H1 (cell line): ENCODE data around the gene POC1B. TPM values are rescaled to one million over a fixed set of nuclear protein-coding genes. Genes with fewer than 3 reads are reported as not detected.

ENCODE experiments used
- CTCF ChIA-PET: fragments of 300-600 bp; sonication (Branson Sonifier 250); formaldehyde crosslinking; loops from one replicate; lab custom pipeline; 2021; ENCODE audit not compliant: partially characterized antibody; lab: Charles Lee
- POLR2A ChIA-PET: fragments of 300-600 bp; sonication (Branson Sonifier 250); formaldehyde crosslinking; loops from one replicate; lab custom pipeline; 2021; ENCODE audit warnings: inconsistent platforms; ENCODE audit not compliant: partially characterized antibody; lab: Charles Lee
- DNase-seq, 2 experiments: peaks; one replicate each; pipeline versions ENCODE4 v3.0.0 to v3.0.0-alpha.2; 2010 to 2022; ENCODE audit warnings: low spot score in 2 of 2, low read depth in 1 of 2, mixed read lengths in 1 of 2
- FAIRE-seq: peaks from 2 replicates; lab custom pipeline; 2011; peaks lifted over from hg19 to GRCh38; lab: Jason Lieb, UNC
- H2AFZ ChIP-seq: 2 replicates; pipeline ENCODE4 v1.8.1; 2012; ENCODE audit warnings: low read length, inconsistent platforms
- H2AK5ac ChIP-seq: 2 replicates; pipeline ENCODE4 v1.6.1; 2013; ENCODE audit warnings: low read depth, low read length
- H2BK120ac ChIP-seq: replicated peaks from 2 replicates; pipeline ENCODE3; 2013; ENCODE audit warnings: low read depth, low read length, inconsistent platforms
- H2BK12ac ChIP-seq: 2 replicates; pipeline ENCODE4 v1.6.1; 2013; ENCODE audit warnings: low read depth, low read length
- H2BK15ac ChIP-seq: 2 replicates; pipeline ENCODE4 v1.6.1; 2013; ENCODE audit warnings: low read length
- H2BK20ac ChIP-seq: 2 replicates; pipeline ENCODE4 v1.6.1; 2013; ENCODE audit warnings: low read length
- H2BK5ac ChIP-seq: 2 replicates; pipeline ENCODE4 v1.6.1; 2013; ENCODE audit warnings: low read depth, low read length
- H3K14ac ChIP-seq: 2 replicates; pipeline ENCODE4 v1.6.1; 2013; ENCODE audit warnings: inconsistent platforms; ENCODE audit not compliant: insufficient read length
- H3K18ac ChIP-seq: 2 replicates; pipeline ENCODE4 v1.6.1; 2013; ENCODE audit warnings: low read length; ENCODE audit errors: extremely low read depth
- H3K23ac ChIP-seq: 2 replicates; pipeline ENCODE4 v1.6.1; 2013; ENCODE audit warnings: inconsistent platforms; ENCODE audit not compliant: insufficient read length
- H3K23me2 ChIP-seq: 2 replicates; pipeline ENCODE4 v1.6.1; 2013; ENCODE audit warnings: low read depth, low read length
- H3K27ac ChIP-seq: 2 replicates; pipeline ENCODE4 v1.6.1; 2011; ENCODE audit warnings: low read depth, low read length, inconsistent platforms
- H3K27me3 ChIP-seq, 4 experiments: replicated peaks in 1 of 4; 1 replicate in 1 of 4; 2 replicates in 3 of 4; pipeline versions ENCODE4 v1.6.1 to v1.8.1; 2011 to 2013; ENCODE audit warnings: low read length in 3 of 4, mild to moderate bottlenecking in 3 of 4, inconsistent platforms in 2 of 4, mixed read lengths in 2 of 4, moderate library complexity in 1 of 4; ENCODE audit not compliant: control insufficient read depth in 3 of 4, insufficient read depth in 3 of 4; ENCODE audit errors: extremely low read depth in 1 of 4
- H3K36me3 ChIP-seq, 4 experiments: 2 replicates each; pipeline versions ENCODE4 v1.6.1 to v1.8.1; 2011 to 2013; ENCODE audit warnings: mild to moderate bottlenecking in 4 of 4, low read length in 3 of 4, moderate library complexity in 2 of 4, control low read depth in 1 of 4, inconsistent platforms in 1 of 4; ENCODE audit not compliant: insufficient read depth in 4 of 4, control insufficient read depth in 2 of 4
- H3K4ac ChIP-seq: replicated peaks from 2 replicates; pipeline ENCODE3; 2013; ENCODE audit warnings: low read length, low read depth, mixed read lengths, inconsistent platforms; ENCODE audit not compliant: insufficient read length
- H3K4me1 ChIP-seq, 4 experiments: replicated peaks in 1 of 4; 1 replicate in 1 of 4; 2 replicates in 3 of 4; pipeline versions ENCODE4 v1.6.1 to v1.8.1; 2011 to 2013; ENCODE audit warnings: low read length in 3 of 4, inconsistent platforms in 2 of 4, mixed read lengths in 1 of 4; ENCODE audit not compliant: insufficient read depth in 4 of 4, control insufficient read depth in 3 of 4
- H3K4me2 ChIP-seq, 2 experiments: 2 replicates each; pipeline versions ENCODE4 v1.6.1 to v1.8.1; 2011 to 2013; ENCODE audit warnings: low read depth in 2 of 2, low read length in 2 of 2, control low read depth in 1 of 2, inconsistent platforms in 1 of 2, mild to moderate bottlenecking in 1 of 2; ENCODE audit not compliant: insufficient read depth in 1 of 2
- H3K4me3 ChIP-seq, 4 experiments: fragments of 200-600, 300-600 bp in 1 of 4; sonication (generic), shearing (Covaris generic), sonication (Bioruptor Twin) in 1 of 4; 2 replicates each; pipeline versions ENCODE4 v1.5.1 to v1.8.1; 2011 to 2016; ENCODE audit warnings: low read length in 4 of 4, low read depth in 3 of 4, control low read depth in 2 of 4, inconsistent platforms in 2 of 4, mild to moderate bottlenecking in 2 of 4, mixed read lengths in 1 of 4, moderate library complexity in 1 of 4; ENCODE audit not compliant: insufficient read depth in 2 of 4; ENCODE audit errors: extremely low read depth in 1 of 4
- H3K56ac ChIP-seq: replicated peaks from 2 replicates; pipeline ENCODE3; 2013; ENCODE audit warnings: low read depth, mild to moderate bottlenecking, mixed read lengths, low read length, inconsistent platforms; ENCODE audit not compliant: insufficient read length
- H3K79me1 ChIP-seq: 2 replicates; pipeline ENCODE4 v1.6.1; 2013; ENCODE audit warnings: low read depth, low read length, control low read depth
- H3K79me2 ChIP-seq, 2 experiments: 2 replicates each; pipeline versions ENCODE4 v1.6.1 to v1.8.1; 2012 to 2013; ENCODE audit warnings: low read length in 2 of 2, mild to moderate bottlenecking in 2 of 2, inconsistent platforms in 1 of 2; ENCODE audit not compliant: insufficient read depth in 2 of 2, control insufficient read depth in 1 of 2
- H3K9ac ChIP-seq, 4 experiments: replicated peaks in 1 of 4; 1 replicate in 1 of 4; 2 replicates in 3 of 4; pipeline versions ENCODE4 v1.6.1 to v1.8.1; 2011 to 2013; ENCODE audit warnings: low read depth in 3 of 4, low read length in 3 of 4, control low read depth in 2 of 4, mild to moderate bottlenecking in 2 of 4, moderate library complexity in 2 of 4, inconsistent platforms in 1 of 4; ENCODE audit errors: extremely low read depth in 1 of 4
- H3K9me3 ChIP-seq, 2 experiments: 2 replicates each; pipeline versions ENCODE4 v1.6.1 to v1.8.1; 2012 to 2013; ENCODE audit warnings: mild to moderate bottlenecking in 2 of 2, moderate library complexity in 2 of 2, control low read depth in 1 of 2, inconsistent platforms in 1 of 2, low read depth in 1 of 2, low read length in 1 of 2, mixed read lengths in 1 of 2; ENCODE audit not compliant: insufficient read depth in 2 of 2
- H4K20me1 ChIP-seq, 2 experiments: replicated peaks in 1 of 2; 2 replicates each; pipeline versions ENCODE3 to v1.8.1; 2011 to 2013; ENCODE audit warnings: inconsistent platforms in 2 of 2, low read length in 2 of 2, mild to moderate bottlenecking in 1 of 2; ENCODE audit not compliant: insufficient read depth in 2 of 2, control insufficient read depth in 1 of 2
- H4K5ac ChIP-seq: 2 replicates; pipeline ENCODE4 v1.6.1; 2013; ENCODE audit warnings: low read length, low read depth, mixed read lengths, inconsistent platforms; ENCODE audit not compliant: insufficient read length
- H4K8ac ChIP-seq: 2 replicates; pipeline ENCODE4 v1.8.0; 2013; ENCODE audit warnings: mild to moderate bottlenecking, moderate library complexity, low read length, inconsistent platforms; ENCODE audit not compliant: insufficient read depth; ENCODE audit errors: extremely low read depth
- H4K91ac ChIP-seq: replicated peaks from 2 replicates; pipeline ENCODE3; 2013; ENCODE audit warnings: low read length, mixed read lengths, inconsistent platforms; ENCODE audit not compliant: insufficient read length
- BCL11A ChIP-seq, 2 experiments: IDR thresholded peaks; one replicate each; pipeline ENCODE4 v1.6.1; 2011; ENCODE audit warnings: low read depth in 2 of 2, low read length in 2 of 2, mild to moderate bottlenecking in 2 of 2
- BRCA1 ChIP-seq: IDR thresholded peaks from 2 replicates; pipeline ENCODE4 v1.6.1; 2012; ENCODE audit warnings: low read depth, low read length, improper control_type of control experiment
- GABPA ChIP-seq: IDR thresholded peaks from 2 replicates; pipeline ENCODE4 v1.6.1; 2011; ENCODE audit warnings: mild to moderate bottlenecking, low read length, moderate library complexity, borderline replicate concordance; ENCODE audit not compliant: insufficient read depth
- MAFK ChIP-seq: IDR thresholded peaks from 2 replicates; pipeline ENCODE4 v1.6.1; 2012; ENCODE audit warnings: low read depth, mild to moderate bottlenecking, improper control_type of control experiment, low read length
- RFX5 ChIP-seq: IDR thresholded peaks from 2 replicates; pipeline ENCODE4 v1.6.1; 2011; ENCODE audit warnings: low read depth, low read length, improper control_type of control experiment, borderline replicate concordance
- SIN3A ChIP-seq, 2 experiments: IDR thresholded peaks in 1 of 2; conservative IDR thresholded peaks in 1 of 2; 2 replicates each; pipeline ENCODE4 v1.6.1; 2011 to 2012; ENCODE audit warnings: low read length in 2 of 2, improper control_type of control experiment in 1 of 2, low read depth in 1 of 2, mild to moderate bottlenecking in 1 of 2
- TAF1 ChIP-seq: IDR thresholded peaks from 2 replicates; pipeline ENCODE4 v1.6.1; 2011; ENCODE audit warnings: mild to moderate bottlenecking, low read depth, low read length
- TAF7 ChIP-seq: optimal IDR thresholded peaks from 2 replicates; pipeline ENCODE3; 2011; ENCODE audit warnings: low read depth, mild to moderate bottlenecking, inconsistent platforms, low read length, moderate library complexity, borderline replicate concordance
- ZNF274 ChIP-seq: IDR thresholded peaks from 2 replicates; pipeline ENCODE4 v1.7.0; 2012; ENCODE audit warnings: low read length, borderline replicate concordance; ENCODE audit errors: extremely low read depth
- WGBS, 2 experiments: shearing (Covaris generic) in 1 of 2; methylation state at CpG; one replicate each; pipeline versions ENCODE4 v1.1.6 to v1.1.7; 2013 to 2015; ENCODE audit warnings: low lambda C conversion rate in 2 of 2, mixed read lengths in 2 of 2, inconsistent platforms in 1 of 2, low coverage in 1 of 2, missing lambda C conversion rate in 1 of 2; ENCODE audit not compliant: insufficient replicate concordance in 2 of 2, insufficient coverage in 1 of 2, insufficient read length in 1 of 2; ENCODE audit errors: extremely low coverage in 1 of 2, missing lambda C conversion rate in 1 of 2; 5-methylcytosine and 5-hydroxymethylcytosine counted together
- polyA plus RNA-seq, 7 experiments: library from polyadenylated mRNA; depleted of rRNA in 3 of 7; stranded (reverse) in 5 of 7; unstranded in 2 of 7; fragments of >200 nt in 5 of 7; fragments of 200-250 nt in 2 of 7; gene quantifications; 1 replicate in 5 of 7; 2 replicates in 1 of 7; 4 replicates in 1 of 7; pipeline versions ENCODE4 v1.2.1 to v1.2.3, GENCODE V29; 2011 to 2013; ENCODE audit warnings: missing spikeins in 2 of 7, mixed read lengths in 2 of 7
- total RNA-seq: library from RNA; stranded (reverse); fragmentation: NEBNext Ultra II Directional; extraction: Animal tissue kit (Norgen Biotek cat#: 25700); gene quantifications from 2 replicates; pipeline ENCODE4 v1.2.1, GENCODE V29; 2021
- TF ChIP-seq, protein P1 (sequence below): IDR thresholded peaks from 2 replicates; pipeline ENCODE4 v1.6.1; 2012; ENCODE audit warnings: inconsistent platforms
- TF ChIP-seq, protein P2 (sequence below): IDR thresholded peaks from 2 replicates; pipeline ENCODE4 v1.6.1; 2011; ENCODE audit warnings: low read depth, mild to moderate bottlenecking, low read length; ENCODE audit not compliant: insufficient read depth
- TF ChIP-seq, protein P3 (sequence below): IDR thresholded peaks from 2 replicates; pipeline ENCODE4 v1.6.1; 2012; ENCODE audit warnings: low read length, inconsistent platforms

Gene POC1B
- total and polyA plus RNA-seq, 2 of the 8 experiments (the other 6 are each of a cell fraction or from before 2014, with no cell fraction given), result 7.5 to 16.3 TPM

DNA sequence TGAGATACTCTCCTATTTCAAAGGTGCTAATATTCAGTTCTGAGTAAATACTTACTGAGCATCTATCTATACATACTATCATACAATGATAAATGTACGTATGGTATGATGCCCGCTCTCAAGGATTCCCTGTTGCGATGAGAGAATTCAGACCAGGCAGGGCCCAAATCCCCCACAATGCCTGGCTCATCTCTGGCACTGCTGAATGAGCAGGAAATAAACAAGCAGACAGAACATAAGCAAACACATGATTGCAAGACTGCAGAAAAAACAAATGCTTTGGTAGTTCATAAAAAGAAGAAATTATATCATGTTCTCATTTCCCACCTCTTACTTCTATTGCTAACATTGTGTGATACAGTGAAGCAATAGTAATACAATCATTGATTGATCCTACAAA, 96.3 kb downstream of the POC1B start:
- Histone ChIP-seq H3K18ac (no peak overlapping the region), H2BK120ac (no peak overlapping the region), H4K91ac (no peak overlapping the region), H3K9me3 (no peaks in the 10 kb centered on the region), H2BK12ac (no peak overlapping the region), H3K36me3 (no peaks in the 10 kb centered on the region), H2BK15ac (no peak overlapping the region), H2AK5ac (no peak overlapping the region), H4K8ac (no peak overlapping the region), H3K4me3 (no peak overlapping the region), H3K56ac (no peak overlapping the region), H3K4me1 (no peaks in the 10 kb centered on the region), H3K14ac (no peak overlapping the region), H4K5ac (no peak overlapping the region), H2BK5ac (no peak overlapping the region), H3K79me2 (no peaks in the 10 kb centered on the region), H3K27me3 (no peaks in the 10 kb centered on the region), H3K23ac (no peak overlapping the region), H2AFZ (no peak overlapping the region), H2BK20ac (no peak overlapping the region), H3K79me1 (no peaks in the 10 kb centered on the region), H3K4me2 (no peak overlapping the region), H3K4ac (no peak overlapping the region), H3K9ac (no peak overlapping the region), H3K27ac (no peak overlapping the region), H3K23me2 (0 out of 2 replicates have a peak, but pooled peaks cover 2% of the 10 kb centered on the region), H4K20me1 (no peaks in the 10 kb centered on the region)
- ChIA-PET POLR2A (no interaction called here), CTCF (no interaction called here)
- DNase-seq (no peak), FAIRE-seq (no peak)
- WGBS, 2 experiments, result 95% methylated on average over 3 of the region's 3 CpGs; no CpG with 5 or more reads in 1 of the 2 experiments
- TF ChIP-seq TAF7 (no peak), TAF1 (no peak), BCL11A (IDR thresholded peaks at IDR 0.05; ENCODE audit: low read depth in 2 of 2, low read length in 2 of 2) (no peak), RFX5 (no peak), MAFK (no peak), ZNF274 (no peak), BRCA1 (no peak), GABPA (no peak), SIN3A (conservative IDR thresholded peaks at IDR 0.05 in 1 of 2, IDR thresholded peaks at IDR 0.05 in 1 of 2; ENCODE audit: low read depth in 1 of 2, low read length in 2 of 2) (no peak)
- TF ChIP-seq, protein P1, sequence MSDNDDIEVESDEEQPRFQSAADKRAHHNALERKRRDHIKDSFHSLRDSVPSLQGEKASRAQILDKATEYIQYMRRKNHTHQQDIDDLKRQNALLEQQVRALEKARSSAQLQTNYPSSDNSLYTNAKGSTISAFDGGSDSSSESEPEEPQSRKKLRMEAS, result no peak
- TF ChIP-seq, protein P2, sequence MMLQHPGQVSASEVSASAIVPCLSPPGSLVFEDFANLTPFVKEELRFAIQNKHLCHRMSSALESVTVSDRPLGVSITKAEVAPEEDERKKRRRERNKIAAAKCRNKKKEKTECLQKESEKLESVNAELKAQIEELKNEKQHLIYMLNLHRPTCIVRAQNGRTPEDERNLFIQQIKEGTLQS, result no peak
- TF ChIP-seq, protein P3, sequence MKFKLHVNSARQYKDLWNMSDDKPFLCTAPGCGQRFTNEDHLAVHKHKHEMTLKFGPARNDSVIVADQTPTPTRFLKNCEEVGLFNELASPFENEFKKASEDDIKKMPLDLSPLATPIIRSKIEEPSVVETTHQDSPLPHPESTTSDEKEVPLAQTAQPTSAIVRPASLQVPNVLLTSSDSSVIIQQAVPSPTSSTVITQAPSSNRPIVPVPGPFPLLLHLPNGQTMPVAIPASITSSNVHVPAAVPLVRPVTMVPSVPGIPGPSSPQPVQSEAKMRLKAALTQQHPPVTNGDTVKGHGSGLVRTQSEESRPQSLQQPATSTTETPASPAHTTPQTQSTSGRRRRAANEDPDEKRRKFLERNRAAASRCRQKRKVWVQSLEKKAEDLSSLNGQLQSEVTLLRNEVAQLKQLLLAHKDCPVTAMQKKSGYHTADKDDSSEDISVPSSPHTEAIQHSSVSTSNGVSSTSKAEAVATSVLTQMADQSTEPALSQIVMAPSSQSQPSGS, result no peak
